Cardiac fibroblast (primary cell): ENCODE data around the gene TBX1.
A peak's percentile ranks its signal among the peaks of the same experiment; 100 is the strongest.

Experiments
- DNase-seq, 2 donors: peaks; one replicate each; pipeline versions ENCODE4 v3.0.0 to v3.0.0-alpha.2; 2010; ENCODE audit warnings: low read depth in 2 of 2
- H3K4me3 ChIP-seq, 2 donors: replicated peaks in 1 of 2; 1 replicate in 1 of 2; 2 replicates in 1 of 2; pipeline ENCODE4 v1.5.1; 2011; ENCODE audit warnings: low read depth in 2 of 2, low read length in 2 of 2, mild to moderate bottlenecking in 2 of 2, moderate library complexity in 1 of 2
- CTCF ChIP-seq: IDR thresholded peaks from one replicate; pipeline ENCODE4 v1.5.1; 2011; ENCODE audit warnings: low read depth, mild to moderate bottlenecking, low read length, inconsistent platforms

The TBX1 gene

DNA sequence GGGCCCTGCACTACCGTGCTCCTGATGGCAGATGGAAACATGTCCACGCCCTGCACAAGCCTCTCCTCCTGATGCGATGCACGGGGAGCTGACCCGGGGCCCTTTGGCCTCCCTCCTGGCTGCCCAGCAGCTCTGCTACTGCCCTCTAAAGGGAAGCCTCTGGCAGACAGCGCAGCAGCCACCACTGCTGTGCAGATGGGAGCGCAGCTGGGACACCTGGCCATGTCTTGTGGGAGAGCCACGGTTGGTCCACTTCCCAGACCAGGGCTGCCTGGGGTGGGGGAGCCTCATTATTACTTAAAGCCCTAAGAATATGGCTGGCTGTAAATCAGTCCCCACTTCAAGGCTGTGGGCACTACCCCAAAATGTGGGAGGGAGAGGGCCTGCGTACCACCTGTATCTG is 38.3 kb downstream of the TBX1 start:
- no peak for TF ChIP-seq CTCF
- no peak overlapping the region for H3K4me3 ChIP-seq
- DNase-seq = no peak

GRCh38 chr22:19799322-19800190 is 39.0 kb downstream of the TBX1 start:
- TF ChIP-seq CTCF = no peak
- H3K4me3 ChIP-seq = no peak overlapping the region
- peak; percentile 80 to 84 for DNase-seq

- DNase-seq = no peak
- H3K4me3 ChIP-seq = no peak overlapping the region
- TF ChIP-seq CTCF = no peak
These were observed 39.7 kb downstream of the TBX1 start for GRCh38 chr22:19800306-19800705.

DNA sequence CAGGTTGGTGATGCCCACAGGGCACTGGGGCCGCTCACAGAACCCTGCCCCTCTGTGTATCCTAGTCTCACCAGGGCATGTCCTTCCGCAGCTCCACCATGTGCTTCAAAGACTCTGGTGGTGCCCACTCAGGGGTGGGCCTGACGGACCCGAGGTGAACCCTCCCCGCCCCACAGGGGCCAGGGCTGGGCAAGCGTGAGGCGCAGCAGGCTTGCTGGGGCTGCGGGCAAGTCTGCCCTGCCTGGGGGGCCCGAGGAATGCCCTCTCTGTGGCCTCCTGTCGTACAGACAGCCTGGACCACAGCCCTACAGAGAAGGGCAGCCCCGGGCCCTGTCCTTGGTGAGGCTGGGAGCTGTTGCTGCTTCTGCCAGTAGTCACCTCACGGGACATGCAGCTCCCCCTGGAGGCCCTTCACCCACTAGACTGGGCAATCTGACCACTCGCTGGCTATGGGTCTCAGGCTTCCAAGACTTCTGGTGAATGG is 40.2 kb downstream of the TBX1 start:
- no peak overlapping the region for H3K4me3 ChIP-seq
- TF ChIP-seq CTCF = peak; percentile 29
- peak; percentile 14 to 22 for DNase-seq

GRCh38 chr22:19801340-19802000 is 40.9 kb downstream of the TBX1 start:
- TF ChIP-seq CTCF = no peak
- H3K4me3 ChIP-seq = no peak overlapping the region
- DNase-seq = no peak

DNA sequence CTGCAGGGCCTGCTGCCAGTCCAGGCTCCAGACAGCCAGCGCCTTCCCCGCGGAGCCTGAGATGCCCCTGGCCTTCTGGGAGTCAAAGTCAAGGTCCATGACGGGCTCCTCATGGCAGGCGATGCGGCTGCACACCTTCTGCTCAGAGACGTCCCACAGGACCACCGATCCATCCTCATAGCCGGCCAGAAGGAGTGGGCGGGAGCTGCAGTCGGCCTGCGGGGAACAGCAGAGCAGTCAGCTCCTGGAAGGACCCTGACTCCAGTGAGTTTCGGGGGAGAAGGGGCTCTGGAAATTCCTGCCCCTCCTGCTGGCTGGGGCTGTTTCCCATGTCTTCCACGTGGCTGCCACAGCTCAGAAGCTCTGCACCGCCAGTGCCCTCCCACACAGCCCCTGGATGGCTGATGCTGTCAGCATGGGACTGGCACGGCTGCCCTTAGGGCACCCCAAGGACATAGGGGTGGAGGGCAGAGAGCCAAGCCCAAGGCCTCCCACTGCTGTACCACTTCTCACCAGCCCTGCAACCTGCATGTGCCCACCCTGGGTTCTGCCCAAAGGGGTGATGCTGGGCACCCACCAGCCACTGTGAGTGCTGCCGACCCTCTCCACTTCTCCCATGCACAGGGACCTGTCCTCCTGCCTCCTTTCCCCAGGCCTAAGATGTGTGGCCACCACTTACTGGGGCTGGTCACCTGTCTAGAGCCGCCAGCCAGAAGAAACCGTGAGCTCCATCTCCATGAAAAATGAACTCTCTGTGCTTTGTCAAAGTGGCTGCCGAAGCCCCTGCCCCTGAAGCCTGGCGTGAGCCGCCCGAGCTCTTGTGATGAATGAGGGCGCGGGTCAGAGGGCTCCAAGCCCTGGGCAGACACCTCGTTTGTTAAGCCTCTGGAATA is 41.7 kb downstream of the TBX1 start:
- no peak overlapping the region for H3K4me3 ChIP-seq
- TF ChIP-seq CTCF = no peak
- DNase-seq = no peak
